Measurements from ENCODE around the gene MAP1LC3B2. TPM values are rescaled to one million over a fixed set of nuclear protein-coding genes. Genes with fewer than 3 reads are reported as not detected.

MAP1LC3B2 gene
- total RNA-seq, 1 experiment from 2014 or later = 2.2 TPM

DNA sequence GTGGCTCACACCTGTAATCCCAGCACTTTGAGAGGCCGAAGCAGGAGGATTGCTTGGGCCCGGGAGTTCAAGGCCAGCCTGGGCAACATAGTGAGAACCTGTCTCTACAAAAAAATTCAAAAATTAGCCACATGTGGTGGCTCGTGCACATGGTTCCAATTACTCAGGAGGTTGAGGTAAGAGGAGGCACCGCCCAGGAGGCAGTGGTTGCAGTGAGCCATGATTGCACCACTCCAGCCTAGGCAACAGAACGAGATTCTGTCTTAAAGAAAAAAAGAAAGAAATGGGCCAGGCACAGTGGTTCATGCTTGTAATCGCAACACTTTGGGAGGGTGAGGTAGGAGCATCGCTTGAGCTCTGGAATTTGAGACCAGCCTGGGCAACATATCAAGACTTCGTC, 33.5 kb downstream of the MAP1LC3B2 start (continued):
- TF ChIP-seq NFYB (CRISPR knock-in tag; conservative IDR thresholded peaks at IDR 0.05; ENCODE audit: low read depth) (no peak), TEAD4 (CRISPR knock-in tag; IDR thresholded peaks at IDR 0.05) (no peak), ETV6 (CRISPR knock-in tag; IDR thresholded peaks at IDR 0.05) (no peak), ZNF671 (CRISPR knock-in tag; IDR thresholded peaks at IDR 0.05) (no peak), MYBL2 (CRISPR knock-in tag; IDR thresholded peaks at IDR 0.05) (no peak), ERG (CRISPR knock-in tag; IDR thresholded peaks at IDR 0.05) (no peak), ZNF232 (CRISPR knock-in tag; IDR thresholded peaks at IDR 0.05) (no peak), ZBTB21 (CRISPR knock-in tag; IDR thresholded peaks at IDR 0.05; ENCODE audit: borderline replicate concordance) (no peak)
- TF ChIP-seq, protein P1, sequence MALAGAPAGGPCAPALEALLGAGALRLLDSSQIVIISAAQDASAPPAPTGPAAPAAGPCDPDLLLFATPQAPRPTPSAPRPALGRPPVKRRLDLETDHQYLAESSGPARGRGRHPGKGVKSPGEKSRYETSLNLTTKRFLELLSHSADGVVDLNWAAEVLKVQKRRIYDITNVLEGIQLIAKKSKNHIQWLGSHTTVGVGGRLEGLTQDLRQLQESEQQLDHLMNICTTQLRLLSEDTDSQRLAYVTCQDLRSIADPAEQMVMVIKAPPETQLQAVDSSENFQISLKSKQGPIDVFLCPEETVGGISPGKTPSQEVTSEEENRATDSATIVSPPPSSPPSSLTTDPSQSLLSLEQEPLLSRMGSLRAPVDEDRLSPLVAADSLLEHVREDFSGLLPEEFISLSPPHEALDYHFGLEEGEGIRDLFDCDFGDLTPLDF (CRISPR knock-in tag; IDR thresholded peaks at IDR 0.05) = no peak
- TF ChIP-seq, protein P2, sequence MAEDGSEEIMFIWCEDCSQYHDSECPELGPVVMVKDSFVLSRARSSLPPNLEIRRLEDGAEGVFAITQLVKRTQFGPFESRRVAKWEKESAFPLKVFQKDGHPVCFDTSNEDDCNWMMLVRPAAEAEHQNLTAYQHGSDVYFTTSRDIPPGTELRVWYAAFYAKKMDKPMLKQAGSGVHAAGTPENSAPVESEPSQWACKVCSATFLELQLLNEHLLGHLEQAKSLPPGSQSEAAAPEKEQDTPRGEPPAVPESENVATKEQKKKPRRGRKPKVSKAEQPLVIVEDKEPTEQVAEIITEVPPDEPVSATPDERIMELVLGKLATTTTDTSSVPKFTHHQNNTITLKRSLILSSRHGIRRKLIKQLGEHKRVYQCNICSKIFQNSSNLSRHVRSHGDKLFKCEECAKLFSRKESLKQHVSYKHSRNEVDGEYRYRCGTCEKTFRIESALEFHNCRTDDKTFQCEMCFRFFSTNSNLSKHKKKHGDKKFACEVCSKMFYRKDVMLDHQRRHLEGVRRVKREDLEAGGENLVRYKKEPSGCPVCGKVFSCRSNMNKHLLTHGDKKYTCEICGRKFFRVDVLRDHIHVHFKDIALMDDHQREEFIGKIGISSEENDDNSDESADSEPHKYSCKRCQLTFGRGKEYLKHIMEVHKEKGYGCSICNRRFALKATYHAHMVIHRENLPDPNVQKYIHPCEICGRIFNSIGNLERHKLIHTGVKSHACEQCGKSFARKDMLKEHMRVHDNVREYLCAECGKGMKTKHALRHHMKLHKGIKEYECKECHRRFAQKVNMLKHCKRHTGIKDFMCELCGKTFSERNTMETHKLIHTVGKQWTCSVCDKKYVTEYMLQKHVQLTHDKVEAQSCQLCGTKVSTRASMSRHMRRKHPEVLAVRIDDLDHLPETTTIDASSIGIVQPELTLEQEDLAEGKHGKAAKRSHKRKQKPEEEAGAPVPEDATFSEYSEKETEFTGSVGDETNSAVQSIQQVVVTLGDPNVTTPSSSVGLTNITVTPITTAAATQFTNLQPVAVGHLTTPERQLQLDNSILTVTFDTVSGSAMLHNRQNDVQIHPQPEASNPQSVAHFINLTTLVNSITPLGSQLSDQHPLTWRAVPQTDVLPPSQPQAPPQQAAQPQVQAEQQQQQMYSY (CRISPR knock-in tag; IDR thresholded peaks at IDR 0.05) = no peak
- TF ChIP-seq, protein P3, sequence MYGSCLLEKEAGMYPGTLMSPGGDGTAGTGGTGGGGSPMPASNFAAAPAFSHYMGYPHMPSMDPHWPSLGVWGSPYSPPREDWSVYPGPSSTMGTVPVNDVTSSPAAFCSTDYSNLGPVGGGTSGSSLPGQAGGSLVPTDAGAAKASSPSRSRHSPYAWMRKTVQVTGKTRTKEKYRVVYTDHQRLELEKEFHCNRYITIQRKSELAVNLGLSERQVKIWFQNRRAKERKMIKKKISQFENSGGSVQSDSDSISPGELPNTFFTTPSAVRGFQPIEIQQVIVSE (CRISPR knock-in tag; IDR thresholded peaks at IDR 0.05; ENCODE audit: borderline replicate concordance) = no peak

DNA sequence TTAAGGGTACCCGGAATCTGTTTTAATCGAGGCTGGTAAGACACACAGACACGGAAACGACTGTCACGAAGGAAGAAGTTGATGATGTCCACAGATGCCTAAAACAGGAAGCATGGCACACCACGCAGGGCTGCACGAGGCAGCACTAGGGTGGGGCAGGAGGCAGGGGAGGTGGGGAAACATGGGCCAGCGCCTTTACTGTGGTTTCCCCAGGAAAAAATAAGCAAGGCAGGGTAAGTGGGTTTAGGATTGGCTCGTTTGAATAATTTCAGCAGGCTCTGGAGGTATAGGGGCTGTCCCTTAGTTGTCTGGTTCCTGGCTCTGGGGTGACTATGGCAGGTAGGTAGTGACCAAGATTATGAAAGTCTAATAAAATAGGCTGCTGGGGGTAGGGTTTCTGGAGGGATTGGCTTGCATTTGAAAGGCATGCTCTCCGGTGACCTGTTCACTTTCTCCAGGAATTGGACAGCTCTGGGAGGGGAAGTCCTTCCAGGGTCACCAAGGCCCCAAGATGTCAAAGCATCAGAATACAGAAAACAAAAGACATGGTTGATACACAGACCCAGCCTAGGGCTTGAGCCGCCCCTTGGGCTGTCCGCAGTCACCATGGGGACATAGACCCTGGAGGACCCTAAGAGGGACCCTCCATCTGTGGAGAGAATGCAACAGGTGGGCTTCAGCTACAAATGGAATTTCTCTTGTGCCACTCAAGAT, 35.3 kb downstream of the MAP1LC3B2 start:
- Mint-ChIP-seq H3K9me3 (no peaks in the 10 kb centered on the region), H3K27ac (0 out of 2 replicates have a peak overlapping the region, but pooled peaks have one; percentile 6), H3K36me3 (no peaks in the 10 kb centered on the region), H3K4me1 (peaks cover 26% of the 10 kb centered on the region), H3K4me3 (no peak overlapping the region), H3K27me3 (ENCODE audit: low read depth) (no peaks in the 10 kb centered on the region; the same call in 1 of the 2 replicates)
- TF ChIP-seq EMX1 (CRISPR knock-in tag; IDR thresholded peaks at IDR 0.05) (no peak), OVOL2 (CRISPR knock-in tag; IDR thresholded peaks at IDR 0.05; ENCODE audit: borderline replicate concordance) (no peak), ZNF416 (CRISPR knock-in tag; IDR thresholded peaks at IDR 0.05) (no peak), CBFB (CRISPR knock-in tag; IDR thresholded peaks at IDR 0.05; ENCODE audit: low read depth) (no peak)
- TF ChIP-seq, protein P4, sequence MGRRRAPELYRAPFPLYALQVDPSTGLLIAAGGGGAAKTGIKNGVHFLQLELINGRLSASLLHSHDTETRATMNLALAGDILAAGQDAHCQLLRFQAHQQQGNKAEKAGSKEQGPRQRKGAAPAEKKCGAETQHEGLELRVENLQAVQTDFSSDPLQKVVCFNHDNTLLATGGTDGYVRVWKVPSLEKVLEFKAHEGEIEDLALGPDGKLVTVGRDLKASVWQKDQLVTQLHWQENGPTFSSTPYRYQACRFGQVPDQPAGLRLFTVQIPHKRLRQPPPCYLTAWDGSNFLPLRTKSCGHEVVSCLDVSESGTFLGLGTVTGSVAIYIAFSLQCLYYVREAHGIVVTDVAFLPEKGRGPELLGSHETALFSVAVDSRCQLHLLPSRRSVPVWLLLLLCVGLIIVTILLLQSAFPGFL (CRISPR knock-in tag; IDR thresholded peaks at IDR 0.05; ENCODE audit: borderline replicate concordance) = no peak
- ATAC-seq (no peak), DNase-seq (ENCODE audit: low spot score) (no peak)
- ChIA-PET CTCF (no interaction called here), POLR2A (no interaction called here)

DNA sequence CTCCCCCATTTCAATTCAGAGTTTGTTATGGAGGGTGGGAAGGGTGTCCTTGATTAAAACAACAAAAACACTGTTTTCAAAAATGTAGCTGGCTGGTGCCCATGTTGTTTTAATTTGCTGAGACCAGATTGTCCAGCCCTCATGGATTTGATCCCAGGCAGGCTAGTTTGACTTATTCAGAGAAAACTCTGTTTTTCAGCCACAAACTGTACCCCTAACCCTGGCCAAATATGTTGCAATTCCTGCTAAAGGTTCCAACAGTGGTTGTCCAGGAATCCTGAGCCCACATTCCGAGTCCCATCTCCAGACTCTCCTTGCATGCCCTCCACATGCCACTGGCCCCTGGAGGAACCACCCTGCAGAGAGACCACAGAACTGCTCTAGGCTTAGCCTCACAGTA, 36.0 kb downstream of the MAP1LC3B2 start:
- CTCF ChIA-PET = no interaction called here
- no peak overlapping the region for H3K4me3 Mint-ChIP-seq
- H3K4me1 Mint-ChIP-seq = peaks cover 30% of the 10 kb centered on the region
- no peaks in the 10 kb centered on the region; the same call in 1 of the 2 replicates for H3K27me3 Mint-ChIP-seq (ENCODE audit: low read depth)
- ATAC-seq = no peak
- POLR2A ChIA-PET = no interaction called here
- no peaks in the 10 kb centered on the region for H3K9me3 Mint-ChIP-seq
- no peak overlapping the region for H3K27ac Mint-ChIP-seq
- no peaks in the 10 kb centered on the region for H3K36me3 Mint-ChIP-seq
- no peak for DNase-seq (ENCODE audit: low spot score)
- TF ChIP-seq ATF1 (CRISPR knock-in tag; IDR thresholded peaks at IDR 0.05) (no peak), RORB (CRISPR knock-in tag; IDR thresholded peaks at IDR 0.05) (no peak), MYBL2 (CRISPR knock-in tag; IDR thresholded peaks at IDR 0.05) (no peak), GABPB1 (CRISPR knock-in tag; IDR thresholded peaks at IDR 0.05) (no peak), PRRX2 (CRISPR knock-in tag; IDR thresholded peaks at IDR 0.05) (no peak), ZNF423 (CRISPR knock-in tag; IDR thresholded peaks at IDR 0.05) (no peak), NR1H2 (CRISPR knock-in tag; IDR thresholded peaks at IDR 0.05) (no peak), GTF2I (CRISPR knock-in tag; conservative IDR thresholded peaks at IDR 0.05) (no peak), NR2C2 (CRISPR knock-in tag; IDR thresholded peaks at IDR 0.05) (no peak), ZNF317 (CRISPR knock-in tag; IDR thresholded peaks at IDR 0.05; ENCODE audit: borderline replicate concordance, low read depth) (no peak)
- TF ChIP-seq, protein P5, sequence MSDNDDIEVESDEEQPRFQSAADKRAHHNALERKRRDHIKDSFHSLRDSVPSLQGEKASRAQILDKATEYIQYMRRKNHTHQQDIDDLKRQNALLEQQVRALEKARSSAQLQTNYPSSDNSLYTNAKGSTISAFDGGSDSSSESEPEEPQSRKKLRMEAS (CRISPR knock-in tag; IDR thresholded peaks at IDR 0.05) = no peak
- TF ChIP-seq, protein P6, sequence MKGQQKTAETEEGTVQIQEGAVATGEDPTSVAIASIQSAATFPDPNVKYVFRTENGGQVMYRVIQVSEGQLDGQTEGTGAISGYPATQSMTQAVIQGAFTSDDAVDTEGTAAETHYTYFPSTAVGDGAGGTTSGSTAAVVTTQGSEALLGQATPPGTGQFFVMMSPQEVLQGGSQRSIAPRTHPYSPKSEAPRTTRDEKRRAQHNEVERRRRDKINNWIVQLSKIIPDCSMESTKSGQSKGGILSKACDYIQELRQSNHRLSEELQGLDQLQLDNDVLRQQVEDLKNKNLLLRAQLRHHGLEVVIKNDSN (CRISPR knock-in tag; IDR thresholded peaks at IDR 0.05) = no peak

Data from WTC11 (cell line).